ENCODE measurements around the gene GJB2. TPM values are rescaled to one million over a fixed set of nuclear protein-coding genes. Genes with fewer than 3 reads are reported as not detected.

The GJB2 gene
- polyA plus RNA-seq, 1 experiment: 3.0 TPM

DNA sequence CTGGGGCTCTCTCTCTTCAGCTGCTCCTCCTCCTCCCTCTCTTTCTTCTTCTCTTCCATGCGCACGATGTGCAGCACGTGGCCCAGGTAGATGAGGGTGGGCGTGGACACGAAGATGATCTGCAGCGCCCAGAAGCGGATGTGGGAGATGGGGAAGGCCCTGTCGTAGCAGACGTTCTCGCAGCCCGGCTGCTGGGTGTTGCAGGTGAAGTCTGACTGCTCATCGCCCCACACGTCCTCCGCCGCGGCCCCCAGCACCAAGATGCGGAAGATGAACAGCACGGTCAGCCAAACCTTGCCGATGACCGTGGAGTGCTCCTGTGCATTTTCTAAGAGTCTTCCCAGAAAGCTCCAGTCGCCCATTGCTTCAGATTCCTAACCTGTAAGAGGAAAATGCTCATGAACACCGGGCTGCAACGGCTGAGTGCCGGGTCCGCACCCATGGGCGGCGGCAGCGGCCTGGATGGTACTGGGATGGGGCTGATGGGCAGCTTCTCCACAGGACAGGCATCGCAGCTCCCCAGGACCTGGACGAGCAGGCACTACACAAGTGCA lies 49.7 kb downstream of the GJB2 start:
- TF ChIP-seq, protein P1, sequence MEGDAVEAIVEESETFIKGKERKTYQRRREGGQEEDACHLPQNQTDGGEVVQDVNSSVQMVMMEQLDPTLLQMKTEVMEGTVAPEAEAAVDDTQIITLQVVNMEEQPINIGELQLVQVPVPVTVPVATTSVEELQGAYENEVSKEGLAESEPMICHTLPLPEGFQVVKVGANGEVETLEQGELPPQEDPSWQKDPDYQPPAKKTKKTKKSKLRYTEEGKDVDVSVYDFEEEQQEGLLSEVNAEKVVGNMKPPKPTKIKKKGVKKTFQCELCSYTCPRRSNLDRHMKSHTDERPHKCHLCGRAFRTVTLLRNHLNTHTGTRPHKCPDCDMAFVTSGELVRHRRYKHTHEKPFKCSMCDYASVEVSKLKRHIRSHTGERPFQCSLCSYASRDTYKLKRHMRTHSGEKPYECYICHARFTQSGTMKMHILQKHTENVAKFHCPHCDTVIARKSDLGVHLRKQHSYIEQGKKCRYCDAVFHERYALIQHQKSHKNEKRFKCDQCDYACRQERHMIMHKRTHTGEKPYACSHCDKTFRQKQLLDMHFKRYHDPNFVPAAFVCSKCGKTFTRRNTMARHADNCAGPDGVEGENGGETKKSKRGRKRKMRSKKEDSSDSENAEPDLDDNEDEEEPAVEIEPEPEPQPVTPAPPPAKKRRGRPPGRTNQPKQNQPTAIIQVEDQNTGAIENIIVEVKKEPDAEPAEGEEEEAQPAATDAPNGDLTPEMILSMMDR (IDR thresholded peaks at IDR 0.05; ENCODE audit: low read depth, low read length): no peak
- Histone ChIP-seq H3K4me3 (ENCODE audit: low read depth, low read length) (no peak overlapping the region), H3K27me3 (ENCODE audit: control insufficient read depth, insufficient read depth, low read length) (peaks cover 32% of the 10 kb centered on the region), H3K27ac (ENCODE audit: low read depth, low read length) (no peak overlapping the region), H3K9me3 (ENCODE audit: control insufficient read depth, insufficient read depth, low read length) (peaks cover 9% of the 10 kb centered on the region; the same call in 1 of the 2 replicates)
- DNase-seq (ENCODE audit: low read depth, low spot score): no peak
- ChIA-PET POLR2A (no interaction called here), CTCF (interaction anchor here (1.0 to 1.5 kb wide), 3 partner anchors 15 to 54 kb away, joined by 3 to 4 read pairs (median 3); no protein-coding TSS in a partner anchor)

GRCh38 chr13:20142023-20142926 lies 50.5 kb downstream of the GJB2 start:
- TF ChIP-seq, protein P1 (IDR thresholded peaks at IDR 0.05; ENCODE audit: low read depth, low read length): no peak
- ChIA-PET POLR2A (no interaction called here), CTCF (interaction anchor here (0.6 to 1.5 kb wide), 3 partner anchors 17 to 545 kb away, joined by 3 to 5 read pairs (median 4); no protein-coding TSS in a partner anchor)
- DNase-seq (ENCODE audit: low read depth, low spot score): no peak
- peaks cover 35% of the 10 kb centered on the region for H3K27me3 ChIP-seq (ENCODE audit: control insufficient read depth, insufficient read depth, low read length)
- no peak overlapping the region for H3K4me3 ChIP-seq (ENCODE audit: low read depth, low read length)
- H3K27ac ChIP-seq (ENCODE audit: low read depth, low read length): no peak overlapping the region
- peaks cover 9% of the 10 kb centered on the region; the same call in 1 of the 2 replicates for H3K9me3 ChIP-seq (ENCODE audit: control insufficient read depth, insufficient read depth, low read length)

DNA sequence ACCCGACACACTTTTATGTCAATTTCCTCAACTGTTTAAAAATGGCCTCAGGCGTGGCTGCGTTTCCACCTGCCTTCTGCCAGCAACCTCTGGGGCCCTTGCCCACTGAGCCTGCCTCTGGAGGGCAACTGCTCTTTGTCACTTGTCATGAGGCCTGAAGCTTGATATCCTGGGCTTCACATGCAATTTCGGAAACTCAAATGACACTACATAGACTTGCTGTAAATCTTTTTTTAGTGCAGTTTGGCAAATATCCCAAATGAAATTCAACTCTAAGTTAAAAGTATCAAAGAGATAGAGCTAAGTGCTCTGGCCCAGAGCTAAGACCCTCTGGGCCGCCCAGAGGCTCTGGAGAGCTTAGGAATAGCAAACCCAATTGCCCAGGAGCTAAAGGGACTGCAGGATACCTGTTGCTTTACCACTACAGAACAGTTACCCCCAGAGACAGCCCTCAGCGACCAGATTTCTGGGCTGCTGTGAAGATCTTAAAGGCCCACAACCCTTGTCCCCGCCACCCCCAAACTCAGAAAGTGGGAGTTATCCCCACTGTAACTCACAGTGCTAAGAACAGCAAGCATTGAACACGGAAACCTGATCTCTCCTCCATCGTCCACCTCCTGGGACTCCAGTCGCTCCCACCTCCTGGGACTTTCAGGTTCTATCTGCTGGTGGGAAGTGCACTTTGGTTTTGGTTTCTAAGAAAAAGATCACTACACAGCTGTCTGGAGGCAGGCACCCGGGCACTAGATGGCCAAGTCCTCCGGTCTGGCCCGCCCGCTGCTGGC lies 51.3 kb downstream of the GJB2 start:
- Histone ChIP-seq H3K27ac (ENCODE audit: low read depth, low read length) (no peak overlapping the region), H3K4me3 (ENCODE audit: low read depth, low read length) (no peak overlapping the region), H3K9me3 (ENCODE audit: control insufficient read depth, insufficient read depth, low read length) (peaks cover 9% of the 10 kb centered on the region; the same call in 1 of the 2 replicates), H3K27me3 (ENCODE audit: control insufficient read depth, insufficient read depth, low read length) (peaks cover 39% of the 10 kb centered on the region)
- ChIA-PET CTCF (interaction anchor here (0.6 kb wide), 1 partner anchor 544 kb away, joined by 5 read pairs; no protein-coding TSS in a partner anchor), POLR2A (no interaction called here)
- TF ChIP-seq, protein P1 (IDR thresholded peaks at IDR 0.05; ENCODE audit: low read depth, low read length): no peak
- DNase-seq (ENCODE audit: low read depth, low spot score): no peak

DNA sequence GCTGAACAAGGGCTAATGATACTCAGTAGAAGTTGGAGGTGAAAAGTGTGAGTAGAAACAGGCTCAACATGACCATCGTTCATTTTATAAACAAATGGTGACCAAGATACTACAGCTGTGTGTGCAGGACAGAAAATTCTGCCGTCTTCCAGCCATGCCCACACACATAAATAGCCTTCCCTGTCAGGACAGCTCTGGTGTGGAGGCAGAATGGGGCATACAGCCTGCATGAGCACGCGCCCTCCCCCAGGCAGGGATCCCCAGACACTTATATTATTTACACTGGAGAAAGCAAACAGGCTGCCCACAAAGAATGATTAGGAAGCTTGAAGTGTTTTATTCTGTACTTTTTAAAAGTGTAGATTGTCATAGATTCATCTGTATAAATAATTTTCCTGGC lies 52.3 kb downstream of the GJB2 start:
- H3K4me3 ChIP-seq (ENCODE audit: low read depth, low read length): no peak overlapping the region
- H3K9me3 ChIP-seq (ENCODE audit: control insufficient read depth, insufficient read depth, low read length): peaks cover 9% of the 10 kb centered on the region; the same call in 1 of the 2 replicates
- ChIA-PET POLR2A (no interaction called here), CTCF (no interaction called here)
- peaks cover 37% of the 10 kb centered on the region for H3K27me3 ChIP-seq (ENCODE audit: control insufficient read depth, insufficient read depth, low read length)
- no peak for DNase-seq (ENCODE audit: low read depth, low spot score)
- TF ChIP-seq, protein P1 (IDR thresholded peaks at IDR 0.05; ENCODE audit: low read depth, low read length): no peak
- no peak overlapping the region for H3K27ac ChIP-seq (ENCODE audit: low read depth, low read length)
